ENCODE results near the gene RPLP2. TPM values are rescaled to one million over a fixed set of nuclear protein-coding genes. Genes with fewer than 3 reads are reported as not detected.

Gene RPLP2
- total RNA-seq, 1 donor from 2014 or later: 418 TPM

GRCh38 chr11:776263-776560 is 33.6 kb upstream of the RPLP2 start:
- Histone ChIP-seq H3F3A (ENCODE audit: low read depth) (peaks cover 8% of the 10 kb centered on the region), H3K79me2 (ENCODE audit: low read depth) (peaks cover 50% of the 10 kb centered on the region), H2AFZ (replicated peaks) (no peak overlapping the region), H3K9ac (no peak overlapping the region), H3K4me1 (peaks cover 16% of the 10 kb centered on the region), H3K4me2 (peak overlapping the region; percentile 96), H3K27ac (no peak overlapping the region), H3K4me3 (peak overlapping the region; percentile 97), H3K27me3 (no peaks in the 10 kb centered on the region), H4K20me1 (ENCODE audit: low read depth) (peaks cover 62% of the 10 kb centered on the region), H3K36me3 (no peaks in the 10 kb centered on the region), H3K9me3 (ENCODE audit: low read depth) (no peaks in the 10 kb centered on the region)
- no peaks in the 10 kb centered on the region for H3K9me3 Mint-ChIP-seq
- H3K36me3 Mint-ChIP-seq: peaks cover 3% of the 10 kb centered on the region
- no peak for TF ChIP-seq CTCF (IDR thresholded peaks at IDR 0.05)
- no peak for TF ChIP-seq EZH2phosphoT487 (IDR thresholded peaks at IDR 0.05)
- no peak for TF ChIP-seq EZH2 (IDR thresholded peaks at IDR 0.05)
- peaks cover 24% of the 10 kb centered on the region for H3K4me1 Mint-ChIP-seq
- no peaks in the 10 kb centered on the region for H3K27me3 Mint-ChIP-seq (ENCODE audit: insufficient read depth, low read depth)
- DNase-seq (ENCODE audit: low spot score): peak; percentile 19
- H3K4me3 Mint-ChIP-seq: peak overlapping the region; percentile 88
- H3K27ac Mint-ChIP-seq: peak overlapping the region; percentile 11

GRCh38 chr11:776561-777287 is 33.0 kb upstream of the RPLP2 start:
- H3K9me3 Mint-ChIP-seq: no peaks in the 10 kb centered on the region
- Histone ChIP-seq H2AFZ (replicated peaks) (no peak overlapping the region), H3K27ac (peak overlapping the region; percentile 91), H3K4me2 (peak overlapping the region; percentile 96), H3K27me3 (no peaks in the 10 kb centered on the region), H3K9me3 (ENCODE audit: low read depth) (no peaks in the 10 kb centered on the region), H4K20me1 (ENCODE audit: low read depth) (peaks cover 57% of the 10 kb centered on the region), H3K4me1 (peaks cover 16% of the 10 kb centered on the region), H3K79me2 (ENCODE audit: low read depth) (peaks cover 50% of the 10 kb centered on the region), H3F3A (ENCODE audit: low read depth) (peaks cover 9% of the 10 kb centered on the region), H3K4me3 (peak overlapping the region; percentile 97), H3K36me3 (no peaks in the 10 kb centered on the region), H3K9ac (peak overlapping the region; percentile 73)
- DNase-seq (ENCODE audit: low spot score): peak; percentile 90
- H3K27me3 Mint-ChIP-seq (ENCODE audit: insufficient read depth, low read depth): no peaks in the 10 kb centered on the region
- peak overlapping the region; percentile 11 for H3K27ac Mint-ChIP-seq
- TF ChIP-seq EZH2 (IDR thresholded peaks at IDR 0.05): no peak
- H3K36me3 Mint-ChIP-seq: peaks cover 3% of the 10 kb centered on the region
- peak overlapping the region; percentile 88 for H3K4me3 Mint-ChIP-seq
- H3K4me1 Mint-ChIP-seq: peaks cover 24% of the 10 kb centered on the region

- Mint-ChIP-seq H3K27me3 (ENCODE audit: insufficient read depth, low read depth) (no peaks in the 10 kb centered on the region), H3K36me3 (peaks cover 3% of the 10 kb centered on the region), H3K27ac (peak within 1 kb of the TSS; percentile 11), H3K4me3 (peak within 1 kb of the TSS; percentile 88), H3K4me1 (peaks cover 24% of the 10 kb centered on the region), H3K9me3 (no peaks in the 10 kb centered on the region)
- peak within 1 kb of the TSS; percentile 91 for H3K27ac ChIP-seq
- peak; percentile 96 for DNase-seq (ENCODE audit: low spot score)
- peaks cover 51% of the 10 kb centered on the region for H4K20me1 ChIP-seq (ENCODE audit: low read depth)
- no peak for TF ChIP-seq EZH2phosphoT487 (IDR thresholded peaks at IDR 0.05)
- no peak for TF ChIP-seq CTCF (IDR thresholded peaks at IDR 0.05)
- no peak for TF ChIP-seq EZH2 (IDR thresholded peaks at IDR 0.05)
- no peaks in the 10 kb centered on the region for H3K9me3 ChIP-seq (ENCODE audit: low read depth)
- H3K4me3 ChIP-seq: peak within 1 kb of the TSS; percentile 97
- H3K79me2 ChIP-seq (ENCODE audit: low read depth): peaks cover 50% of the 10 kb centered on the region
- H3K27me3 ChIP-seq: no peaks in the 10 kb centered on the region
- H3K9ac ChIP-seq: peak within 1 kb of the TSS; percentile 73
- peak within 1 kb of the TSS; percentile 96 for H3K4me2 ChIP-seq
- H3K4me1 ChIP-seq: peaks cover 16% of the 10 kb centered on the region
- peak within 1 kb of the TSS; percentile 88 for H2AFZ ChIP-seq (replicated peaks)
- no peaks in the 10 kb centered on the region for H3K36me3 ChIP-seq
- H3F3A ChIP-seq (ENCODE audit: low read depth): peaks cover 17% of the 10 kb centered on the region
Measured at GRCh38 chr11:777288-778255, 32.2 kb upstream of the RPLP2 start, which contains the start of gene GATD1. TSS of gene GATD1 (minus strand) at chr11:777487. CDS start at chr11:777462, 25 bp downstream.

Data from neural progenitor cell (in vitro differentiated cells).